ENCODE measurements around the gene NHP2.
"Not testable (repeated sequence)": the region's sequence is repeated elsewhere in the genome, so short reads cannot be mapped to it uniquely, and the experiment has no call there.

NHP2 gene

GRCh38 chr5:178153530-178154340 lies at the start of gene NHP2:
TSS of gene NHP2 (minus strand) at chr5:178153885. CDS start at chr5:178153817, 68 bp downstream.
- peak; percentile 99 for DNase-seq
- Mint-ChIP-seq H3K4me3 (peak within 1 kb of the TSS; percentile 97), H3K27me3 (no peaks in the 10 kb centered on the region), H3K9me3 (no peaks in the 10 kb centered on the region), H3K4me1 (ENCODE audit: low read depth) (peaks cover 51% of the 10 kb centered on the region), H3K36me3 (ENCODE audit: low read depth) (peaks cover 50% of the 10 kb centered on the region), H3K27ac (peak within 1 kb of the TSS; percentile 95)

DNA sequence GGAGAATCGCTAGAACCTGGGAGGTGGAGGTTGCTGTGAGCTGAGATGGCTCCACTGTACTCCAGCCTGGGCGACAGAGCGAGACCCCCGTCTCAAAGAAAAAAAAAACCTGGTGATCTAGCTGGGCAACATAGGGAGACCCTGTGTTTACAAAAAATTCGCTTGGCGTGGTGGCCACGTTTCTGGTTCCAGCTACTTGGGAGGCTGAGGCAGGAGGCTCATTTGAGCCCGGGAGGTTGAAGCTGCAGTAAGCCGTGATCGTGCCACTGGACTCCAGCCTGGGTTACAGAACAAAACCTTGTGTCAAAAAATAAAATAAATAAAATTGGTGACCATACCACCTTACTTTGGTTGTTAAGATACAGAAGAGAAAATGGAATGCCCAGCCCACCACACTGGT lies 48.9 kb upstream of the NHP2 start:
- DNase-seq = peak; percentile 7
- Mint-ChIP-seq H3K4me3 (peak overlapping the region; percentile 70), H3K27ac (peak overlapping the region; percentile 22), H3K9me3 (no peaks in the 10 kb centered on the region), H3K36me3 (ENCODE audit: low read depth) (peaks cover 28% of the 10 kb centered on the region), H3K4me1 (ENCODE audit: low read depth) (peaks cover 23% of the 10 kb centered on the region), H3K27me3 (peaks cover 2% of the 10 kb centered on the region)

- no peaks in the 10 kb centered on the region for H3K9me3 Mint-ChIP-seq
- peaks cover 2% of the 10 kb centered on the region for H3K27me3 Mint-ChIP-seq
- no peak overlapping the region for H3K4me3 Mint-ChIP-seq
- H3K36me3 Mint-ChIP-seq (ENCODE audit: low read depth) = peaks cover 21% of the 10 kb centered on the region
- no peak overlapping the region for H3K27ac Mint-ChIP-seq
- DNase-seq = peak; percentile 20
- peaks cover 17% of the 10 kb centered on the region for H3K4me1 Mint-ChIP-seq (ENCODE audit: low read depth)
Observed at GRCh38 chr5:178201927-178202235, 48.2 kb upstream of the NHP2 start.

- H3K27me3 Mint-ChIP-seq = peaks cover 2% of the 10 kb centered on the region
- H3K4me3 Mint-ChIP-seq = no peak overlapping the region
- H3K27ac Mint-ChIP-seq = no peak overlapping the region
- peaks cover 16% of the 10 kb centered on the region for H3K36me3 Mint-ChIP-seq (ENCODE audit: low read depth)
- no peaks in the 10 kb centered on the region for H3K9me3 Mint-ChIP-seq
- peaks cover 12% of the 10 kb centered on the region for H3K4me1 Mint-ChIP-seq (ENCODE audit: low read depth)
- DNase-seq = peak; percentile 14
Observed at GRCh38 chr5:178201221-178201926, 47.7 kb upstream of the NHP2 start.

DNA sequence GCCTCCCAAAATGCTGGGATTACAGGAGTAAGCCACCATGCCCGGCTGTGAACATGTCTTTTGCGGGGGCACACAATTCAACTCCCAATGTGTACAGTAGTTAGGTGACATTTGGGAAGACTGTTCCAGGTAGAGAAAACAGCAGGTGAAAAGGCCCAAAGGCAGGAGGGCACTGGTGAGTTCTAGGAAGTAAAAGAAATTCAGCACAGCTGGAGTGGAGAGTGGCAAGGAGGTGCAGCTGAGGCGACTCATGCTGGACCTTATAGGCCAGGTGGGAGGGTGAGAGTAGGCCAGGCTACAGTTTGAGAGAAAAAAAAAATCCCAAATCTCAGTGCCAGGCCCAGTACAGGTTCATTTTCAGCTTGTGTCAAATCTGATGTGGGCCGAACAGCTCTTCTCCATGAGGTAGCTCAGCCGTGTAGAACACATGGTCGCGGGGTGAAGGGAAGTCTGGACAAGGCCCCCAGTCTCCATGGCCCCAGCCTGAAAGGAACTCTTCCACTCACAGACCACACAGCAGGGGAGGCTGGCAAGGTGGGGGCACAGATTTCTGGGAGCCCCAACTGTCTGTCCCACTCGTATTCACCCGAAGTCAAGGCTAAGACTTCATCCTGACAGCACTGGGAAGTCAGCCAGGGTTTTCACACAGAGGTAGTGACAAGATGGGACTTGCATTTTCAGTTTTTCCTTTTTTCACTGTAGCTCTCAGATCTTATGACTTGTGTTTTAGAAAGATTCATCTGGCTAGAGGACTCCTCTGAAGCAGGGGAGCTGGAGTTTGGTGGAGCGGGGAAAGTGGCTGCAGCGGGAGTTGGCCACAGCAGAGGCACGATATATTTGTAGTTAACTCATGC lies 46.1 kb upstream of the NHP2 start:
- Mint-ChIP-seq H3K27me3 (peaks cover 2% of the 10 kb centered on the region), H3K9me3 (no peaks in the 10 kb centered on the region), H3K4me1 (ENCODE audit: low read depth) (peaks cover 6% of the 10 kb centered on the region), H3K4me3 (no peak overlapping the region), H3K36me3 (ENCODE audit: low read depth) (peaks cover 4% of the 10 kb centered on the region), H3K27ac (no peak overlapping the region)
- peak; percentile 17 for DNase-seq

DNA sequence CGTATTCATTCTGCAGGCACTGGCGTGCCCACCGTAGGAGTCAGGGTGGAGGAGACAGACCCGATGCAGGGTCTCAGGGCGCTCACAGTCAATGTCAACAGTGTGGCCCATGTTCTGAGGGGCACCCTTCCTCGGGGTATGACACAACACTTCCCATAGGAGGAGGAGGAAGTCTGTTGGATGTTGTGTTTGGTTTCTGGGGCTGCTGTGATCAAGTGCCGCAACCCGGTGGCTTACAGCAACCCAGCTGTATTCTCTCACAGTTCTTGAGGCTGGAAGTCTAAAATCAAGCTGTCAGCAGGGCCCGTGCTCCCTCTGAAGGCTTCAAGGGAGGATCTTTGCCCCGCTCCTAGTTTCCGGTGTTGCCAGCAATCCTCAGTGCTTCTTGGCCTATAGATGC lies 45.0 kb upstream of the NHP2 start:
- peak; percentile 9 for DNase-seq
- peaks cover 11% of the 10 kb centered on the region for H3K4me1 Mint-ChIP-seq (ENCODE audit: low read depth)
- H3K36me3 Mint-ChIP-seq (ENCODE audit: low read depth) = no peaks in the 10 kb centered on the region
- no peak overlapping the region for H3K4me3 Mint-ChIP-seq
- no peak overlapping the region for H3K27ac Mint-ChIP-seq
- no peaks in the 10 kb centered on the region for H3K9me3 Mint-ChIP-seq
- H3K27me3 Mint-ChIP-seq = peaks cover 11% of the 10 kb centered on the region

- not testable (repeated sequence) for H3K4me3 Mint-ChIP-seq; H3K27ac Mint-ChIP-seq; H3K9me3 Mint-ChIP-seq; H3K36me3 Mint-ChIP-seq (ENCODE audit: low read depth)
- Mint-ChIP-seq H3K27me3 (peaks cover 16% of the 10 kb centered on the region), H3K4me1 (ENCODE audit: low read depth) (peaks cover 15% of the 10 kb centered on the region)
- DNase-seq = peak; percentile 11
Observed at GRCh38 chr5:178198151-178198550, 44.5 kb upstream of the NHP2 start.

DNA sequence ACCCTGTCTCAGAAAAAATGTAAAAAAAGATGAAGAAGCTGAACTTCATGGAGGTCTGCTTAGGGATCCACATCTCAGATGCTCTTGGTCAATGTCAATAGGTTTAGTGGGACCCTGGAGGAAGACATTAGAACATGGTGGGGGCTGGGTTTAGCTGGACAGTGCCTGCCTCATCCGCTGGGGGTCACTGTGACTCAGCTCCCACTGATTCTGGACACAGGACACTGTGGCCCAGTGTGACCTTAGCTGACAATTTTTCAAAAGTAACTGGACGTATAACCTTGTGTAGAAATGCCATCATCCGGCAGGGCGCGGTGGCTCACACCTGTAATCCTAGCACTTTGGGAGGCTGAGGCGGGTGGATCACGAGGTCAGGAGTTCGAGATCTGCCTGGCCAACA lies 43.3 kb upstream of the NHP2 start:
- H3K4me3 Mint-ChIP-seq = no peak overlapping the region
- no peaks in the 10 kb centered on the region for H3K36me3 Mint-ChIP-seq (ENCODE audit: low read depth)
- DNase-seq = no peak
- H3K27me3 Mint-ChIP-seq = peaks cover 23% of the 10 kb centered on the region
- no peak overlapping the region for H3K27ac Mint-ChIP-seq
- H3K4me1 Mint-ChIP-seq (ENCODE audit: low read depth) = peaks cover 17% of the 10 kb centered on the region
- no peaks in the 10 kb centered on the region for H3K9me3 Mint-ChIP-seq

- no peak for DNase-seq
- Mint-ChIP-seq H3K36me3 (ENCODE audit: low read depth) (no peaks in the 10 kb centered on the region), H3K4me3 (no peak overlapping the region), H3K27me3 (peaks cover 25% of the 10 kb centered on the region), H3K4me1 (ENCODE audit: low read depth) (peaks cover 17% of the 10 kb centered on the region), H3K27ac (no peak overlapping the region), H3K9me3 (no peaks in the 10 kb centered on the region)
Observed at GRCh38 chr5:178196281-178196812, 42.7 kb upstream of the NHP2 start.

DNA sequence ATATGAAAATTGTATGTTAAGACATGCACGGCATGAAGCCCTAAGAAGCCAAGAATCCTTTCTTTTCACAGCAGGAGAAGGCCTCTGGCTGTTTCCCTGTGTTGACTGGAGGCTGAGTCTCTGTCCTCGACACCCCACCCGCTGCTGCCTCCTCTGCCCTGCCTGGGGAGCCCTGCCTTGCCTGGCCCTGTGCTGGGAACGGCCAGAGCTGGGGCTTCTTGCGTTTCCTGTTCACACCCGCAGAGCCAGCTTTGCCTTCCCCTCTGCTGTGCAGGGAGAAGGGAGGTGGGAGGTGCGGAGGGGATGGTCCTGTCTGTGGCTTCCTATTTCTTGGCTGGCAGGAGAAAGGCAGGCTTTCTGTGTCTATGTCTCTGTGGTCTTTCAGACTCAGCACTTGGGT lies 40.3 kb upstream of the NHP2 start:
- Mint-ChIP-seq H3K4me3 (no peak overlapping the region), H3K27me3 (peaks cover 28% of the 10 kb centered on the region), H3K27ac (no peak overlapping the region), H3K36me3 (ENCODE audit: low read depth) (no peaks in the 10 kb centered on the region), H3K4me1 (ENCODE audit: low read depth) (peaks cover 17% of the 10 kb centered on the region), H3K9me3 (no peaks in the 10 kb centered on the region)
- DNase-seq = no peak

DNA sequence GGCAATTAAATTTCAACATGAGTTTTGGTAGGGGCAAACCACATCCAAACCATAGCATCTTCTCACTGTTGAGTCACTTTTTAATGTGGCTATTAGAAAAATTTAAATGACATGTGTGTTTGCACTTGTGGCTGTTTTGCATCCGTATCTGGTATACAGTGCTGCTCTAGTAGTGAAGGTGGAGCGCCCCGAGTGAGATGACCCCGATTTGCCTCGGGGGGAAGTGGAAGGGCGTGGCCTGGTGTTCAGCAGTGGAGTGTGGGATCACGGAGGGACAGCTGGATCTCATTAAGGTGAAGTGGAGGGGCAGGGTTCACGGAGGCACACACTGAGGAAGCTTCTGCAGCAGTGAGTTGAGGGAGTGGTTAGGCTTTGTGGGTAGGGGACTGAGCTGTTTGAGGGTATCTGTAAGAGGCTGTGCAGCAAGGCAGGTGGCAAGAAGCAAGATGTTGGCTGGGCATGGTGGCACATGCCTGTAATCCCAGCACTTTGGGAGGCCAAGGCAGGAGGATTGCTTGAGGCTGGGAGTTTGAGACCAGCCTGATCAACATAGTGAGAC lies 39.6 kb upstream of the NHP2 start:
- Mint-ChIP-seq H3K27me3 (peaks cover 33% of the 10 kb centered on the region), H3K9me3 (no peaks in the 10 kb centered on the region), H3K36me3 (ENCODE audit: low read depth) (no peaks in the 10 kb centered on the region), H3K4me1 (ENCODE audit: low read depth) (peaks cover 17% of the 10 kb centered on the region), H3K4me3 (no peak overlapping the region), H3K27ac (no peak overlapping the region)
- DNase-seq = no peak

- Mint-ChIP-seq H3K4me1 (ENCODE audit: low read depth) (peaks cover 17% of the 10 kb centered on the region), H3K27me3 (peaks cover 34% of the 10 kb centered on the region), H3K36me3 (ENCODE audit: low read depth) (no peaks in the 10 kb centered on the region), H3K4me3 (no peak overlapping the region), H3K27ac (no peak overlapping the region), H3K9me3 (no peaks in the 10 kb centered on the region)
- no peak for DNase-seq
Observed at GRCh38 chr5:178192787-178193186, 39.1 kb upstream of the NHP2 start.

DNA sequence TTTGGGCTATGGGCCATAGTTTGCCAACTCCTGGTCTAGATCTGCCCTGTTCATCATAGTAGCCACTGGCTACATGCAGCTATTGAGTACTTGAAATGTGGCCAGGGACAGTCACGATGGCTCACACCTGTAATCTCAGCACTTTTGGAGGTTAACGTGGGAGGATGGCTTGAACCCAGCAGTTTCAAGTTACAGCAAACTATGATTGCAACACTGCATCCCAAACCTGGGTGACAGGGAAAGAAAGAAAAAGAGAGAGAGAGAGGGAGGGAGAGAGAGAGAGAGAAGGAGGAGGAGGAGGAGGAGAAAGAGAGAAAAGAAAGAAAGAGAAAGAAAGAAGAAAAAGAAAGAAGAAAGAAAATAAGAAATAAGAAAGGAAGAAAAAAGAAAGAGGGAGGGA lies 38.6 kb upstream of the NHP2 start:
- DNase-seq = no peak
- Mint-ChIP-seq H3K4me3 (no peak overlapping the region), H3K4me1 (ENCODE audit: low read depth) (peaks cover 17% of the 10 kb centered on the region), H3K27me3 (peaks cover 34% of the 10 kb centered on the region), H3K36me3 (ENCODE audit: low read depth) (no peaks in the 10 kb centered on the region), H3K9me3 (no peaks in the 10 kb centered on the region), H3K27ac (no peak overlapping the region)

- Mint-ChIP-seq H3K9me3 (no peaks in the 10 kb centered on the region), H3K4me3 (no peak overlapping the region)
- no peak for DNase-seq
Observed at GRCh38 chr5:178191661-178192060, 38.0 kb upstream of the NHP2 start.

More at GRCh38 chr5:178191661-178192060, 38.0 kb upstream of the NHP2 start:
- Mint-ChIP-seq H3K27ac (no peak overlapping the region), H3K27me3 (peaks cover 34% of the 10 kb centered on the region), H3K36me3 (ENCODE audit: low read depth) (no peaks in the 10 kb centered on the region), H3K4me1 (ENCODE audit: low read depth) (peaks cover 17% of the 10 kb centered on the region)
